ENCODE measurements around the gene SNAP25.

GRCh38 chr20:10338426-10339180 is 120.0 kb downstream of the SNAP25 start:
- TF ChIP-seq, protein P1, sequence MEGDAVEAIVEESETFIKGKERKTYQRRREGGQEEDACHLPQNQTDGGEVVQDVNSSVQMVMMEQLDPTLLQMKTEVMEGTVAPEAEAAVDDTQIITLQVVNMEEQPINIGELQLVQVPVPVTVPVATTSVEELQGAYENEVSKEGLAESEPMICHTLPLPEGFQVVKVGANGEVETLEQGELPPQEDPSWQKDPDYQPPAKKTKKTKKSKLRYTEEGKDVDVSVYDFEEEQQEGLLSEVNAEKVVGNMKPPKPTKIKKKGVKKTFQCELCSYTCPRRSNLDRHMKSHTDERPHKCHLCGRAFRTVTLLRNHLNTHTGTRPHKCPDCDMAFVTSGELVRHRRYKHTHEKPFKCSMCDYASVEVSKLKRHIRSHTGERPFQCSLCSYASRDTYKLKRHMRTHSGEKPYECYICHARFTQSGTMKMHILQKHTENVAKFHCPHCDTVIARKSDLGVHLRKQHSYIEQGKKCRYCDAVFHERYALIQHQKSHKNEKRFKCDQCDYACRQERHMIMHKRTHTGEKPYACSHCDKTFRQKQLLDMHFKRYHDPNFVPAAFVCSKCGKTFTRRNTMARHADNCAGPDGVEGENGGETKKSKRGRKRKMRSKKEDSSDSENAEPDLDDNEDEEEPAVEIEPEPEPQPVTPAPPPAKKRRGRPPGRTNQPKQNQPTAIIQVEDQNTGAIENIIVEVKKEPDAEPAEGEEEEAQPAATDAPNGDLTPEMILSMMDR (IDR thresholded peaks at IDR 0.05), result no peak
- no peak for TF ChIP-seq EP300 (IDR thresholded peaks at IDR 0.05)
- no peak for TF ChIP-seq POLR2A (IDR thresholded peaks at IDR 0.05)
